Camera-type eye (tissue), 1 donor: Measurements from ENCODE around the gene C19orf85. TPM values are rescaled to one million over a fixed set of nuclear protein-coding genes. Genes with fewer than 3 reads are reported as not detected.

Experiments used
- total RNA-seq: library from RNA; depleted of rRNA; stranded (reverse); fragments of >200 nt; gene quantifications from one replicate; pipeline ENCODE4 v1.2.3, GENCODE V29; 2014

C19orf85 gene
- total RNA-seq, result not detected

GRCh38 chr19:55464662-55465054 is at the start of gene C19orf85:
TSS of gene C19orf85 (minus strand) at chr19:55464751. CDS start at chr19:55464554, 197 bp downstream.

DNA sequence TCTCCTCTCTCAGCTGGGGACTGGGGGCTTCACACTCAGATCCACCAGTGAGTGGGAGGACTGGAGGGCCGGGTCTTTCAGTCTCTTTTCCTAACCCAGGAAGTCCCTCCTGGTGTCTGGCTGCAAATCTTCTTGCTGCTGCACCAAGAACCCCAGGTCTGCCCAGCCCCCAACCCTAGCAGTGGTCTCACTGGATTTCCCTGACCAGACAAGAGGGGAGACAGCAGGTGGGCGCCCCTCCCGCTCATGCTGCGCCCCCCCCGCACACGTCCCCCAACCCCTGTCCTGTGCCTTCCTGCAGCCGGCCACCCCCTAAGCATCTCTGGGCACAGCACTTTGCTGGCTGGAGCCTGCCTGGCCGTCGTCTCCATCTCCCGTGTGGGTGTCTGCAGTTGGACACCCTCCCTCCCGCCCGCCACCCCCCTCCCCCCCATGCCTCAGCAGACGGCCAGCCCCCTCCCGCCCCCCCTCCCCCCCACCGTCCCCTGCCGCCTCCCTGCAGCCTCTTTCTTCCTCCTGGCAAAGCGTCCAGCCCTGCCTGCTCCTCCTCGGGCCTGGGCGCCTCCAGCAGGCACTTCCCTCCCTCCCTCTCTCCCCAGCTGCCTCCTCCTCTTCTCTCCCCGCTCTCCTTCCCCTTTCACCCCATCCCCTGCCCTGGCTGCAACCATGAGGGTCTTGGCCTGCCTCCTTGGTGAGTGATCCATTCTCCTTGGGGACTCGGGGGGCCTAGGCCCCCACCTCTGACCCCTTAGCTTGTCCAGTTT is 23.6 kb upstream of the C19orf85 start, which contains the start of gene SSC5D:
Gene SSC5D (plus strand): TSS at position 513 of the 764 bp plus-strand sequence. CDS start 154 bp downstream, at position 667.

DNA sequence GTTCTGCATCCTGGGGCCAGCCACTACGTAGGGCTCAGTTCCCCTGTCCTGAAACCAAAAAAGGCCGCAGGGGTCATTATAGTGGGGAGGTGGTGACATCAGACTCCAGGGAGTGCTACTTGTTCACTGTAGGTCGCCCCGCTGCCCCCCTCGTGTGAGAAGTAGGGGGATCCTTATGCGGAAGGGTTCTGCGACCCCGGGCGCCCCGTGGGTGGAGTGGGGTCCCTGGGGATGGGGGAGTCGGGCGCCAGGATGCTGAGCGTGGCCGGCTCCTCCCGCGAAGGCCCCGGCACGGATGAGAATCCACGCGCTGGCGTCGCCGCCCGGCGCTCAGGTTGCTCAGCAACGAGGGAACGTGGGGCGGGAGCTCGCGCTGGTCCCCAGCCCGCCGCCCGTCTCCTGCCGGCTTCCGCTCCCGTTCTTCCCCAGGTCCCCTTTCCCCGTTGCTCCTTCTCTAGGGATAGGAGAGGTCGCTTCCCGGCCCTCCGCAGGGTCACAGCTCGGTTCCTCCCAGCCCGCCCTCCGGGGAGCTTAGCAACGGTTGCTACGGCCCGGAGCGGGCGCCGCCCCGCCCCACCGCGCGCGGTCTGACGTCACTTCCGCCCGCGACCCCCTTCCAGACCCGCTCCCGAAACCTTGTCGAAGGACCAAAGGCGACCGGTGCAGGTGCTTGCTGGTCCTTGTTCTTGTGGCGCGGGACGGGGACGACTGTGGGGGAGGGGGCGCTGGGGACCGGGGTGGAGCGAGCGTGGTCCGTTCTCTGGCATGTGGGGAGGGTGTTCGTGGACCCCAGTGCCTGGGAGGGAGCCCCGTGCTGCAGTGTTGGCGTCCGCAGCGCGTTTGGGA is 20.3 kb upstream of the C19orf85 start, which contains the start of gene NAT14:
Gene NAT14 (plus strand): TSS at position 596 of the 846 bp plus-strand sequence. CDS start 521 bp downstream, outside the sequence.

DNA sequence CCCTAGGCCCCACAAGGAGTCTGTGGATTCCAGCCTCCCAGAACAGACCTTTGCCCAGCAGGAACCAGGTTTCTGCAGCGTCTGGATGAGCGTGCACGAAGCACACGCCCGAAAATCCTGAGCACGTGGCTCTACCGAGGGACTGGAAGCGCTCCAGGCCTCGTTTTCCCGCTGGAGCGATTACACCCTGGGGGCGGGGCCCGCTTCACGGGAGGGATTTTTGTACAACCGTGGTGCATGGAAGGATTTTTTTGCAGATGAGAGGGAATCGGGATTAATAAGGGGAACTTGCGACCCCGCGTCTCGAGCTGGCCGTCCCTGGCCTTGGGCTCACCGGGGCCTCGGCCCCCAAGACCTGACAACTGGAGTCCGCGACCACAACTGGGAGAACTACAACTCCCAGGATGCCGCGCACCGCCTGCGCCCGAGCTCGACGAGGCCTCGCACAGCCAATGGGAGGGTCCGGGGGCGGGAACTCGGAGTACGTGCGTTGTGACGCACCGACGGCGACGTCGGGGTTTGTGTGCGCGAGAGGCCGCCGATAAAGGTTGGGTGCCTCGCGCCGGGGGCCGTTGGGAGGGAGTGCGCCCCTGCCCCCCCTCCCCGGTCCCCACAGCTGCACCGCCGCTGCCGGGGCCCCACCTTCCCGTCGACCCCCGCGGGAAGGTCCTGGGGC is 11.7 kb upstream of the C19orf85 start, which contains the start of gene ZNF628:
Gene ZNF628 (plus strand): TSS at position 518 of the 676 bp plus-strand sequence. CDS start 3,294 bp downstream, outside the sequence.

DNA sequence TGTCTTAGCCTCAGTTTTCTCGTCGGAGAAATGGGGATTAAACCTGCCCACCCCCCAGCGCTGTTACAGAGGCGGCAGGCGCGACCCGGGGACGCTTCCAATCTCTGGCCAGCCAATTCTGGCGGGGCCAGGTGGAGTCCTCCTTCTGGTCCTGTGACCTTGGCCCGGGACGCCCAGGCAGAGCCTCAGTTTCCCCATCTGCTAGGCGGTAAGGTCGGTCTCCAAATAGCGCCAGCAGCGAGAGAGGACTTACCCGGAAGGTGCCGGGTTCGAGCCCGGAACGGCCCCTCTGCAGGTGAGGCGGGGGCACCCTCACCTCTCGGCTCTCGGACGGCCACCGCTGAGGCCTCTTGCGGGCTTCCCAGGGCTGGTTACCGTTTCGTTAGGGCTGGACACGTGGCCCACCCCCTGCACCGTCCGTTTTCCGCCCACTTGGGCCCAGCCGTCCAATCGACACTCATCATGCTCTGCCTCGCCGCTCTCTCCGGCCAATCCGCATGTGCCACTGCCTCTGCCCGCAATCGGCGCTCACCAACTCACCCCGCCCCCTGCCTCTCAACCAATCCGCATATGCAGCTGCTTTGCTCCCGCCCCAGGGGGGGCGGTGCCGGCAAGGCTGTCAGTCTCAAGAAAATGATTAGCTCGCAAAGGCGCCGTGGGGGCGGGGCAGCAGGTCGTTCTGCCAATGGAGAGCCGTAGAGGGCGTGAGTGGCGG is 3.1 kb downstream of the C19orf85 start, which contains the start of gene ISOC2:
Gene ISOC2 (minus strand): TSS at position 384 of the 715 bp plus-strand sequence. CDS start 5,156 bp downstream, outside the sequence.

DNA sequence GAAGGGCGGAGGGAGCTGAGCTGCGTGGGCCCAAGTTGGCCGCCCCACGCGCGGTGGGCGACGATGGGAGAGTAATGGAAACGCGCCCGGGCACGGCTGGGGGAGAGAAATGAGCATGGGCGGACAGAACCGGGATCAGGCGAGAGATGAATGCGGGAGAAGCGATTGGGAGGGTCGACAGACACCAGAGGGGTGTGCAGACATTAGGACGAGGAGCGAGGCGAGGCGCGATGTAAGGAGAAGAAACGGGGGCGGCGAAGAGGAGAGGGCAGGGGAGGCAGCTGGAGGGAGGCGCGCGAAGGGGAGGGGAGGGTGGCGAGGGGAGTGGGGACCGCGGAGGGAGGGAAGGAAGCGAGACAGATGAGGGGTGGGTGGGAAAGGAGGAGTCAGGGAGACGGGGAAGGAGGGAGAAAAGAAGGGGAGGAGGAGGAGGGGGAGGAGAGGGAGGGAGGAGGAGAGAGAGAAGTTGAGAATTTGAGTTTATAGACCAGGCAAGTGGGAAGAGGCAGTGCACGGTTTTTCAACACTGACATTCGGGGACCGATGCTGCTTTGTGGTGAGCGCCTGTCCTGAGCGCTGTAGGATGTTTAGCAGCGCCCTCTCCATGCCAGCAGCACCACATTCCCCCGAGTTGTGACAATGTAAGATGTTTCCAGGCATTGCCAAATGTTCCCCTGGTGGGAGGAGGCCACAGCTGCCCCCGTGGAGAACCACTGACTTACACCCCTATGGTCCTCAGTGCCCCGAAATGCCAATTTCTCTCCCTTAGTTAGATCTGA is 21.3 kb downstream of the C19orf85 start, which contains the start of gene SHISA7:
Gene SHISA7 (minus strand): TSS at position 256 of the 779 bp plus-strand sequence. CDS start 437 bp downstream, outside the sequence.

Other genes with a start within 250 kb of the C19orf85 start
- gene TMEM86B, start 236.0 kb downstream of the C19orf85 start, total RNA-seq, result 1.1 TPM
- 30.6 TPM for gene PPP6R1, start 205.7 kb downstream of the C19orf85 start, total RNA-seq
- gene HSPBP1, start 184.6 kb downstream of the C19orf85 start, total RNA-seq, result 31.0 TPM
- 32.5 TPM for gene BRSK1, start 180.8 kb downstream of the C19orf85 start, total RNA-seq
- gene TMEM150B, start 139.4 kb downstream of the C19orf85 start, total RNA-seq, result 1.1 TPM
- gene KMT5C, start 124.9 kb downstream of the C19orf85 start, total RNA-seq, result 40.3 TPM
- 0.60 TPM for gene COX6B2, start 110.0 kb downstream of the C19orf85 start, total RNA-seq
- not detected for gene GARIN5B, start 101.5 kb downstream of the C19orf85 start, total RNA-seq
- 1.1 TPM for gene IL11, start 94.3 kb downstream of the C19orf85 start, total RNA-seq
- gene TMEM190, start 87.9 kb downstream of the C19orf85 start, total RNA-seq, result not detected
- 0.99 TPM for gene TMEM238, start 80.5 kb downstream of the C19orf85 start, total RNA-seq
- 472 TPM for gene RPL28, start 78.8 kb downstream of the C19orf85 start, total RNA-seq
- gene UBE2S, start 57.0 kb downstream of the C19orf85 start, total RNA-seq, result 21.2 TPM
- gene SHISA7, start 21.5 kb downstream of the C19orf85 start, total RNA-seq, result 1.5 TPM
- 22.9 TPM for gene ISOC2, start 3.1 kb downstream of the C19orf85 start, total RNA-seq
- gene ZNF628, start 11.9 kb upstream of the C19orf85 start, total RNA-seq, result 2.3 TPM
- 13.0 TPM for gene NAT14, start 20.4 kb upstream of the C19orf85 start, total RNA-seq
- gene SSC5D, start 23.7 kb upstream of the C19orf85 start, total RNA-seq, result 20.5 TPM
- 0.99 TPM for gene SBK2, start 72.4 kb upstream of the C19orf85 start, total RNA-seq
- not detected for gene SBK3, start 80.8 kb upstream of the C19orf85 start, total RNA-seq
- 3.6 TPM for gene ZNF579, start 116.1 kb upstream of the C19orf85 start, total RNA-seq
- 8.7 TPM for gene FIZ1, start 134.8 kb upstream of the C19orf85 start, total RNA-seq
- gene ZNF524, start 135.5 kb upstream of the C19orf85 start, total RNA-seq, result 10.4 TPM
- 5.4 TPM for gene ZNF865, start 140.9 kb upstream of the C19orf85 start, total RNA-seq
- gene ZNF784, start 159.8 kb upstream of the C19orf85 start, total RNA-seq, result 9.3 TPM
- 10.8 TPM for gene ZNF580, start 176.3 kb upstream of the C19orf85 start, total RNA-seq
- 9.7 TPM for gene ZNF581, start 178.9 kb upstream of the C19orf85 start, total RNA-seq
- gene CCDC106, start 183.5 kb upstream of the C19orf85 start, total RNA-seq, result 10.9 TPM
- gene U2AF2, start 190.3 kb upstream of the C19orf85 start, total RNA-seq, result 105 TPM
- gene EPN1, start 210.5 kb upstream of the C19orf85 start, total RNA-seq, result 72.5 TPM